Measurements from ENCODE around the gene EIF3C. TPM values are rescaled to one million over a fixed set of nuclear protein-coding genes. Genes with fewer than 3 reads are reported as not detected.
"Not testable (repeated sequence)": the region's sequence is repeated elsewhere in the genome, so short reads cannot be mapped to it uniquely, and the experiment has no call there.

Gene EIF3C, protein sequence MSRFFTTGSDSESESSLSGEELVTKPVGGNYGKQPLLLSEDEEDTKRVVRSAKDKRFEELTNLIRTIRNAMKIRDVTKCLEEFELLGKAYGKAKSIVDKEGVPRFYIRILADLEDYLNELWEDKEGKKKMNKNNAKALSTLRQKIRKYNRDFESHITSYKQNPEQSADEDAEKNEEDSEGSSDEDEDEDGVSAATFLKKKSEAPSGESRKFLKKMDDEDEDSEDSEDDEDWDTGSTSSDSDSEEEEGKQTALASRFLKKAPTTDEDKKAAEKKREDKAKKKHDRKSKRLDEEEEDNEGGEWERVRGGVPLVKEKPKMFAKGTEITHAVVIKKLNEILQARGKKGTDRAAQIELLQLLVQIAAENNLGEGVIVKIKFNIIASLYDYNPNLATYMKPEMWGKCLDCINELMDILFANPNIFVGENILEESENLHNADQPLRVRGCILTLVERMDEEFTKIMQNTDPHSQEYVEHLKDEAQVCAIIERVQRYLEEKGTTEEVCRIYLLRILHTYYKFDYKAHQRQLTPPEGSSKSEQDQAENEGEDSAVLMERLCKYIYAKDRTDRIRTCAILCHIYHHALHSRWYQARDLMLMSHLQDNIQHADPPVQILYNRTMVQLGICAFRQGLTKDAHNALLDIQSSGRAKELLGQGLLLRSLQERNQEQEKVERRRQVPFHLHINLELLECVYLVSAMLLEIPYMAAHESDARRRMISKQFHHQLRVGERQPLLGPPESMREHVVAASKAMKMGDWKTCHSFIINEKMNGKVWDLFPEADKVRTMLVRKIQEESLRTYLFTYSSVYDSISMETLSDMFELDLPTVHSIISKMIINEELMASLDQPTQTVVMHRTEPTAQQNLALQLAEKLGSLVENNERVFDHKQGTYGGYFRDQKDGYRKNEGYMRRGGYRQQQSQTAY
- total RNA-seq (100 to 1,000 TPM; 256 to 544 (median 401) TPM), polyA plus RNA-seq (1,000 to 10,000 TPM in 1 of 2 donors, 100 to 1,000 TPM in 1; 549 to 1,102 TPM)
- long read RNA-seq, donor 1, transcript EIF3C-211 (20 exons, 2,986 nt): minor isoform, 18 of 503 reads
- long read RNA-seq, donor 1, transcript EIF3C-207 (13 exons, 3,957 nt): minor isoform, 5 of 503 reads
- long read RNA-seq, donor 1, transcript EIF3C-201 (21 exons, 3,145 nt): major isoform, 392 of 503 reads
- long read RNA-seq, donor 1, partial matches to known transcripts: 69 of 503 reads
- long read RNA-seq, donor 1, other reads (novel, unspliced or antisense): 15 of 503 reads
- long read RNA-seq, donor 2, transcript EIF3C-207 (13 exons, 3,957 nt): minor isoform, 7 of 597 reads
- long read RNA-seq, donor 2, transcript EIF3C-209 (21 exons, 3,128 nt): minor isoform, 5 of 597 reads
- long read RNA-seq, donor 2, transcript EIF3C-211 (20 exons, 2,986 nt): minor isoform, 29 of 597 reads
- long read RNA-seq, donor 2, transcript EIF3C-201 (21 exons, 3,145 nt): major isoform, 460 of 597 reads
- long read RNA-seq, donor 2, partial matches to known transcripts: 81 of 597 reads
- long read RNA-seq, donor 2, other reads (novel, unspliced or antisense): 12 of 597 reads
- long read RNA-seq, donor 3, transcript EIF3C-207 (13 exons, 3,957 nt): minor isoform, 10 of 1,476 reads
- long read RNA-seq, donor 3, transcript EIF3C-201 (21 exons, 3,145 nt): major isoform, 1,228 of 1,476 reads
- long read RNA-seq, donor 3, transcript EIF3C-211 (20 exons, 2,986 nt): minor isoform, 83 of 1,476 reads
- long read RNA-seq, donor 3, transcript EIF3C-202 (21 exons, 3,137 nt): minor isoform, 13 of 1,476 reads
- long read RNA-seq, donor 3, partial matches to known transcripts: 98 of 1,476 reads
- long read RNA-seq, donor 3, other reads (novel, unspliced or antisense): 44 of 1,476 reads

DNA sequence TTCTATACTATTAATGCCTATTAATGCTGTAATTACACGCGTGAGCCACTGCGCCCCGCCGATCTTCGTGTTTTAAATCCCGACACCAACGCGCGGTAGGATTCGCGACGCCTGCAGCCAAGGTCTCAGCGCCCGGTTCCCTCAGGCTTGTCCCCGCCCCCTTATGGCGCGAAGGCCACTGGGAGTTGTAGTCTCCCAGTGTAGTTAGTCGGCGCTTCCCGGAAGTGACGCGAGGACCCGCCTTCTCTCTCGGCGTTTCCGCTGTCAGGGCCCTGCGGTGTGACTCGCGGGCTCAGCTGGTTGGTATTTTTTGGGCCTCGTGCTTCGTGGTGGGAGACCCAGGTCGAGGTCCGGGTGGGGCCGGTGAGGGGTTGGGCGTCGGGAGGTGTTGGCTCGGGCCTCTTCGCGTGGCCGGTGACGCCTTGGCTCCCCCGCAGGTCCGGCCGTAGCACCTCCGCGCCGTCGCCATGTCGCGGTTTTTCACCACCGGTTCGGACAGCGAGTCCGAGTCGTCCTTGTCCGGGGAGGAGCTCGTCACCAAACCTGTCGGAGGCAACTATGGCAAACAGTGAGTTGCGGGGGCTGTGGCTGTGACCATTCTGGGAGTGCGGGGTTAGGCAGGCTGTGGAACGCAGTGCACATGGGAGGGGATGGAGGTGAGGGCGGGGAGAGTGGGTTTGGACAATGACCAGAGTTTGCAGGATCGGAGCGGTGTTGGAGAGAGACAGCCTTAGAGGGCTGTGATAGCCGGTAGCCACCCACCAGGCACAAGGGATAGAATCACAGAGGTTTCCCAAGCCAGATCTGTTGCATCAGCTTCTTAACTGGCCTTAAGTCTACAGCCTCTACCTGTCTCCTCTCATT lies at the start of gene EIF3C:
TSS of gene EIF3C (plus strand) at position 245 of the 864 bp plus-strand sequence. CDS start at position 468, 223 bp downstream.
- WGBS, 2 donors: no CpG with 5 or more reads among the region's 66 CpGs
- intact Hi-C loops (cut with DNase I); H3K4me1 ChIP-seq; H3K27me3 ChIP-seq; DNase-seq; H3K27ac ChIP-seq; H3K36me3 ChIP-seq; H3K9me3 ChIP-seq: not testable (repeated sequence)
- H3K4me3 ChIP-seq: peak within 1 kb of the TSS in 1 of 10 donors; percentile 48
- peak; percentile 99 to 100 (median 100) for ATAC-seq

DNA sequence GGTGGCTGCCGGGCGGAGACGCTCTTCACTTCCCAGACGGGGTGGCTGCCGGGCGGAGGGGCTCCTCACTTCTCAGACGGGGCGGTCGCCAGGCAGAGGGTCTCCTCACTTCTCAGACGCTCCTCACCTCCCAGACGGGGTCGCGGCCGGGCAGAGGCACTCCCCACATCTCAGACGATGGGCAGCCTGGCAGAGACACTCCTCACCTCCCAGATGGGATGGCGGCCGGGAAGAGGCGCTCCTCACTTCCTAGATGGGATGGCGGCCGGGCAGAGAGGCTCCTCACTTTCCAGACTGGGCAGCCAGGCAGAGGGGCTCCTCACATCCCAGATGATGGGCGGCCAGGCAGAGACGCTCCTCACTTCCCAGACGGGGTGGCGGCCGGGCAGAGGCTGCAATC lies 45.0 kb upstream of the EIF3C start:
- intact Hi-C loops (cut with DNase I); H3K27ac ChIP-seq; H3K4me1 ChIP-seq; DNase-seq; H3K36me3 ChIP-seq; H3K9me3 ChIP-seq; H3K27me3 ChIP-seq; H3K4me3 ChIP-seq; ATAC-seq: not testable (repeated sequence)
- 90 to 96% methylated on average over 9 to 10 of the region's 25 CpGs for WGBS, 2 donors

DNA sequence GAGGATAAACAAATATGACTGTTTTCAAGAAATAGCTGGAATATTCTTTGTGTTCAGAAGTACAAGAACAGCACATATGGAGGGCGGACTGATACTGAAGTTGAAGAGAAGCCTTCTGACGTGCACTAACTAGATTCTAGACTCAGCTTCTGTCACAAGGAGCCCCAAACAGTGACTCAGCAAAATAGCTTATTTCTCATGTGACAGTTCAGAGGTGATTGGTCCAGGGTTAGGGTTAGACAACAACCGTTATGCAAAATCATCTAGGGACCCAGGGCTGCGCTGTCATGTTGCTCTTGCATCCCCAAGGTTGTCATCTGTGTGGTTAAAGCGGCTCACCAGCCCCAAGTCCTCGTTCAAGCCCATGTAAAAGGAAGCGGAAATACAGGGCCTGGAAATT lies 43.8 kb upstream of the EIF3C start:
- H3K27ac ChIP-seq; H3K4me3 ChIP-seq; intact Hi-C loops (cut with DNase I); H3K9me3 ChIP-seq; DNase-seq; H3K36me3 ChIP-seq; H3K27me3 ChIP-seq; H3K4me1 ChIP-seq: not testable (repeated sequence)
- ATAC-seq: peak in 1 of 8 donors; percentile 25
- no CpG with 5 or more reads among the region's 7 CpGs for WGBS, 2 donors

DNA sequence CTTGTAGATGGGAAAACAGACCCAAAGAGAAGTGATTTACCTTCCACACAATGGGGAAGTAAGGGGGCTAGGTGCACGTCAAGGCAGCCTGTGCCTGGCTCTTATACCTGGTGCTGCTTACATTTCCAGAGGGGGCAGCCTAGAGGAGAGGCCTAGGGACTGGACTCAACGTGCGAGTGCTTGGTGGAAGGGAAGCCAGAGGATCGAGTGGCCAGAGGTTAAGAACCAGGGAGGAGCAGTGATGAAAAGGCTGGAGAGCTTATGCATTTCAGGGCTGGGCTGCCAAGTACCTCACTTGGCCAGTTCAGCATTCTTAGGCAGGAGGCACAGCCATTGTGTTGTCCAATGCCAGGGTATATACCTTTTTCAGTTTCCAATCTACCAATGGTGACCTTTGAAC lies 43.1 kb upstream of the EIF3C start:
- H3K9me3 ChIP-seq; DNase-seq; H3K36me3 ChIP-seq; H3K4me3 ChIP-seq; H3K27ac ChIP-seq; intact Hi-C loops (cut with DNase I); ATAC-seq; H3K4me1 ChIP-seq; H3K27me3 ChIP-seq: not testable (repeated sequence)
- WGBS, 2 donors: no CpG with 5 or more reads among the region's 4 CpGs

DNA sequence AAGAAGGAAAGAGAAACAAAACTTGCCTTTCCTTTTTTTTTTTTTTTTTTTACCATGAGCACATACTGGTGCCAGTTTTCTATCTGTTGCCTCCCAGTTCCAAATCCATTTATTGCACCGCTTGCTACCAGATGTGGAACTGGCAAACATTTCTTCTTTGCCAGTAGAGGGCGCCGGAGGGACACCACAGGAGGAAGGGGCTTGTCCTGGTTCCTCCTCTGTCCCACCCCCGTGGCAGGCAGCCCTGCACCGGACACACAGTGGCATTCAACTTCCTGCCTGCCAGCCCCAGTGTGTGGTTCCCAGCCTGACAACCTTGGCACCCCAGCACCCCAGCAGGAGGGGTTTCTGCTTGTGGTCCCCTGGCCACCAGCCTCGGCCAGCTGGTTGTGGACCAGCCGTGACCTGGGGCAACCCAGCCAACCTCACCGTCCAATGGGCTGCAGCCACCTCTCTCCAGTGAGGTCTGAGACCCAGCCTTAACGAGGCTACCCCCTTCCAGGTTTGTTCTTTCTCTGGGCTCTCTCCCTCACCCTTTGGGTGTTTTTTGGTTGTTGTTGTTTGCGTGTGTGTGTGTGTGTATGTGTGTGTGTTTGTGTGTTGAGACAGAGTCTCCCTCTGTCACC lies 22.8 kb upstream of the EIF3C start:
- DNase-seq; H3K36me3 ChIP-seq; H3K27ac ChIP-seq; H3K27me3 ChIP-seq; H3K9me3 ChIP-seq; H3K4me3 ChIP-seq; H3K4me1 ChIP-seq; intact Hi-C loops (cut with DNase I): not testable (repeated sequence)
- ATAC-seq: peak; percentile 95 to 99 (median 98)
- WGBS, 2 donors: 14 to 71% methylated on average over 1 of the region's 10 CpGs

DNA sequence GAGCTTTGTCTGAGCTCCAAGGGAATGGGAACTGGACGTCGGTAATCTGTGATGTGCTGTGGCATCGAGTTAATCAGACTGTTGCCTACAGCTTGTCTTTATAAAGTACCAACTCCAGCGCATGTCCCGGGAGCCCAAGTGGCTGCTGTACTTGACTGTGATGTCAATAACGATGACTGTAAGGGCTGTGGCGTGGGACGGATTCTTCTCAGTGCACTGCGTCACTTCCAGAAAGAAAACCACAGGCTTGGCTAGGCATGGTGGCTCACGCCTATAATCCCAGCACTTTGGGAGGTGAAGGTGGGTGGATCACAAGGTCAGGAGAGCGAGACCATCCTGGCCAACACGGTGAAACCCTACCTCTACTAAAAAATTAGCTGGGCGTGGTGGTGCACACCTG lies 21.8 kb upstream of the EIF3C start:
- H3K4me1 ChIP-seq; H3K27me3 ChIP-seq; intact Hi-C loops (cut with DNase I); DNase-seq; H3K9me3 ChIP-seq; H3K4me3 ChIP-seq; H3K27ac ChIP-seq; H3K36me3 ChIP-seq; ATAC-seq: not testable (repeated sequence)
- WGBS, 2 donors: 73 to 85% methylated on average over 3 of the region's 13 CpGs

DNA sequence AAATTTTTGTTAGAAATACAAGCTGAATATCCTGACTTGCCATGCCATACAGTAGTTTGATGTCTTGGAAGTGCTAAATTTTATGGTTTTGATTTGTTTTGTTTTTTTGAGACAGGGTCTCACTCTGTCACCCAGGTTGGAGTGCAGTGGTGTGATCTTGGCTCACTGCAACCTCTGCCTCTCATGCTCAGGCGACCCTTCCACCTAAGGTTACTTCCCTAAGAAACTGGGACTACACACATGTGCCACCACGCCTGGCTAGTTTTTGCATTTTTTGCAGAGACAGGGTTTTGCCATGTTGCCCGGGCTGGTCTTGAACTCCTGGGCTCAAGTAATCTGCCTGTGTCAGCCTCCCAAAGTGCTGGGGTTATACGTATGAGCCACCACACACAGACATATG lies 19.5 kb upstream of the EIF3C start:
- H3K4me3 ChIP-seq; H3K27me3 ChIP-seq; H3K4me1 ChIP-seq; H3K27ac ChIP-seq; ATAC-seq; H3K9me3 ChIP-seq; intact Hi-C loops (cut with DNase I); H3K36me3 ChIP-seq; DNase-seq: not testable (repeated sequence)
- 86% methylated on average over 2 to 3 of the region's 4 CpGs for WGBS, 2 donors

DNA sequence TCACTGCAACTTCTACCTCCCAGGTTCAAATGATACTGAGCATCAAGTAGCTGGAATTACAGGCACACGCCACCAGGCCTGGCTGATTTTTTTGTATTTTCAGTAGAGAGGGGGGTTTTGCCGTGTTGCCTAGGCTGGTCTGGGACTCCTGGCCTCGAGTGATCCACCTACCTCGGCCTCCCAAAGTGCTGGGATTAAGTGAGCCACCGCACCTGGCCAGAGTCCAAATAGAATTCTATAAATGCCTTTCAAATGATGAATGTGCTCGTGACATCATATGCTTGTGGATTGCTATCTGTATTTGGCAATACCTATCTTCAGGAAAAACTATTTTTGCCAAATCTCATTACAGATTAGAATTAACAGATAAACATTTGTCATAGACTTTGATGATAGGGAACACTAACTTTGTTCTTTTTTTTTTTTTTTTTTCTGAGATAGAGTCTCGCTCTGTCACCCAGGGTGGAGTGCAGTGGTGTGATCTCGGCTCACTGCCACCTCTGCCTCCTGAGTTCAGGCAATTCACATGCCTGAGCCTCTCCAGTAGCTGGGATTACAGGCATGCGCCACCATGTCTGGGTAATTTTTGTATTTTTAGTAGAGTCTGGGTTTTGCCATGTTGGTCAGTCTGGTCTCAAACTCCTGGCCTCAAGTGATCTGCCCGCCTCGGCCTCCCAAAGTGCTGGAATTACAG lies 17.9 kb upstream of the EIF3C start:
- H3K27ac ChIP-seq; intact Hi-C loops (cut with DNase I); H3K4me3 ChIP-seq; H3K9me3 ChIP-seq; H3K27me3 ChIP-seq; H3K36me3 ChIP-seq; H3K4me1 ChIP-seq; DNase-seq: not testable (repeated sequence)
- ATAC-seq: peak in 4 of 8 donors; percentile 37 to 76 (median 52)
- WGBS, 2 donors: no CpG with 5 or more reads among the region's 11 CpGs

All from heart right ventricle (tissue), 16 donors.